ENCODE data around the gene ITIH4.

DNA sequence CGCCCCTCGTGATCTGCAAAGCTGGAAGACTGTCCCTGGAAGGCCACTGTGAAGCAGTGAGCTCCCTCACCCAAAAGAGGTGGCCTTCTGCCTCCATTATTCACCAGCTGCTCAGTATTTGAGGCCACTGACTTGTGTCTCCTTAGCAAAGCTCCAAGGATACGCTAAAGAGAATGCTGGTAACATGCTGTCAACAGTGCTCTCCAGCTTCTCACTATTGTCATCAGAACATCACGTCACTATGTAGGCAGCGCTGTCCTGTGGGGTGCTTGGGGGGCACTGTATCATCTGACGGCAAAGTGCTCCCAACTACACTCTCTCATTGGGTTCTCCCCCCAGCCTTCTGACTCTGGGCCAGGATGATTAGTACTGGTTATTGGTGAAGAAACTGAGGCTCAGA lies 14.3 kb downstream of the ITIH4 start:
- TF ChIP-seq MLX (CRISPR knock-in tag; IDR thresholded peaks at IDR 0.05) (no peak), FOXA1 (IDR thresholded peaks at IDR 0.05) (no peak), FOXA1 (CRISPR knock-in tag; IDR thresholded peaks at IDR 0.05) (no peak)

Measured in HepG2 (cell line).